HG03280 (cell line): ENCODE results near the gene SBF1.

ENCODE experiments used
- ATAC-seq: cut with Tn5 transposase; IDR thresholded peaks from one replicate; pipeline ENCODE4 v1.9.1; 2021; ENCODE audit warnings: mild to moderate bottlenecking, moderate library complexity; ENCODE audit not compliant: unreplicated experiment

Gene SBF1

GRCh38 chr22:50506611-50507420 is 32.0 kb upstream of the SBF1 start:
- ATAC-seq: peak; percentile 2

GRCh38 chr22:50505776-50506610 is 31.2 kb upstream of the SBF1 start:
- ATAC-seq: no peak

- no peak for ATAC-seq
Measured at GRCh38 chr22:50505276-50505775, 30.5 kb upstream of the SBF1 start.

GRCh38 chr22:50504369-50505211 is 29.8 kb upstream of the SBF1 start:
- no peak for ATAC-seq

- ATAC-seq: no peak
Measured at GRCh38 chr22:50503475-50504145, 28.8 kb upstream of the SBF1 start.

- no peak for ATAC-seq
Measured at GRCh38 chr22:50502628-50503474, 28.0 kb upstream of the SBF1 start.

GRCh38 chr22:50502096-50502495 is 27.3 kb upstream of the SBF1 start:
- no peak for ATAC-seq

- ATAC-seq: no peak
Measured at GRCh38 chr22:50500452-50500851, 25.6 kb upstream of the SBF1 start.

GRCh38 chr22:50498322-50498890 is 23.6 kb upstream of the SBF1 start:
- no peak for ATAC-seq

GRCh38 chr22:50497093-50497492 is 22.3 kb upstream of the SBF1 start:
- ATAC-seq: no peak

- no peak for ATAC-seq
Measured at GRCh38 chr22:50490531-50491308, 15.9 kb upstream of the SBF1 start.

GRCh38 chr22:50489363-50490243 is 14.8 kb upstream of the SBF1 start:
- no peak for ATAC-seq

GRCh38 chr22:50488886-50489285 is 14.1 kb upstream of the SBF1 start:
- ATAC-seq: no peak

GRCh38 chr22:50488006-50488677 is 13.3 kb upstream of the SBF1 start:
- no peak for ATAC-seq

- no peak for ATAC-seq
Measured at GRCh38 chr22:50487290-50488005, 12.6 kb upstream of the SBF1 start.

GRCh38 chr22:50486561-50487289 is 11.9 kb upstream of the SBF1 start, which contains the start of gene MIOX:
Gene MIOX (plus strand): TSS chr22:50486859. CDS start chr22:50486898, 39 bp downstream.
- no peak for ATAC-seq
